Keratinocyte (primary cell): ENCODE data around the gene CCN6. TPM values are rescaled to one million over a fixed set of nuclear protein-coding genes. Genes with fewer than 3 reads are reported as not detected.
"Not testable (repeated sequence)": the region's sequence is repeated elsewhere in the genome, so short reads cannot be mapped to it uniquely, and the experiment has no call there.

Source experiments
- DNase-seq: peaks from one replicate; pipeline ENCODE4 v3.0.0-alpha.2; 2011; ENCODE audit warnings: low read depth, missing footprints, low spot score
- FAIRE-seq: peaks from 2 replicates; lab custom pipeline; 2011; peaks lifted over from hg19 to GRCh38; lab: Jason Lieb, UNC
- H2AFZ ChIP-seq: 2 replicates; pipeline ENCODE4 v1.6.0; 2012; ENCODE audit warnings: low read length, control low read depth, inconsistent platforms; ENCODE audit not compliant: control insufficient read depth
- H3K27ac ChIP-seq: 2 replicates; pipeline ENCODE4 v1.5.1; 2011; ENCODE audit warnings: low read length; ENCODE audit not compliant: control insufficient read depth, insufficient read depth
- H3K27me3 ChIP-seq: 3 replicates; pipeline ENCODE4 v1.6.0; 2011; ENCODE audit warnings: low read length; ENCODE audit not compliant: control insufficient read depth, insufficient read depth; ENCODE audit errors: extremely low read depth
- H3K36me3 ChIP-seq, 2 experiments: 2 replicates in 1 of 2; 3 replicates in 1 of 2; pipeline ENCODE4 v1.5.1; 2011; ENCODE audit warnings: low read length in 2 of 2, mild to moderate bottlenecking in 1 of 2; ENCODE audit not compliant: control insufficient read depth in 2 of 2, insufficient read depth in 2 of 2; ENCODE audit errors: extremely low read depth in 1 of 2
- H3K4me1 ChIP-seq: 3 replicates; pipeline ENCODE4 v1.5.1; 2011; ENCODE audit warnings: low read length; ENCODE audit not compliant: control insufficient read depth, insufficient read depth; ENCODE audit errors: extremely low read depth
- H3K4me2 ChIP-seq: 3 replicates; pipeline ENCODE4 v1.6.0; 2011; ENCODE audit warnings: low read depth, low read length; ENCODE audit not compliant: control insufficient read depth, insufficient read depth; ENCODE audit errors: extremely low read depth
- H3K4me3 ChIP-seq, 3 experiments: fragments of 200-600 bp in 1 of 3; sonication (generic) in 1 of 3; 2 replicates in 2 of 3; 3 replicates in 1 of 3; pipeline ENCODE4 v1.5.1; 2011 to 2016; ENCODE audit warnings: low read length in 3 of 3, mild to moderate bottlenecking in 3 of 3, control low read depth in 2 of 3, inconsistent platforms in 1 of 3, low read depth in 1 of 3, mixed read lengths in 1 of 3, mixed run types in 1 of 3, moderate library complexity in 1 of 3; ENCODE audit not compliant: control insufficient read depth in 2 of 3, insufficient read depth in 2 of 3; ENCODE audit errors: extremely low read depth in 1 of 3
- H3K79me2 ChIP-seq: 2 replicates; pipeline ENCODE4 v1.6.0; 2012; ENCODE audit warnings: low read length; ENCODE audit not compliant: control insufficient read depth, insufficient read depth
- H3K9ac ChIP-seq: 3 replicates; pipeline ENCODE4 v1.6.0; 2011; ENCODE audit warnings: low read length; ENCODE audit not compliant: control insufficient read depth, insufficient read depth; ENCODE audit errors: extremely low read depth
- H3K9me1 ChIP-seq: 3 replicates; pipeline ENCODE4 v1.6.0; 2011; ENCODE audit warnings: low read length; ENCODE audit not compliant: control insufficient read depth, insufficient read depth; ENCODE audit errors: extremely low read depth
- H3K9me3 ChIP-seq: 2 replicates; pipeline ENCODE4 v1.5.1; 2012; ENCODE audit warnings: low read depth, low read length; ENCODE audit not compliant: control insufficient read depth
- H4K20me1 ChIP-seq: 3 replicates; pipeline ENCODE4 v1.6.0; 2011; ENCODE audit warnings: low read length; ENCODE audit not compliant: control insufficient read depth, insufficient read depth; ENCODE audit errors: extremely low read depth
- CTCF ChIP-seq, 3 experiments: IDR thresholded peaks in 1 of 3; conservative IDR thresholded peaks in 1 of 3; optimal IDR thresholded peaks in 1 of 3; 2 replicates in 2 of 3; 3 replicates in 1 of 3; pipeline versions ENCODE3 to v1.5.1; 2011; ENCODE audit warnings: low read length in 3 of 3, mild to moderate bottlenecking in 3 of 3, moderate library complexity in 2 of 3, control low read depth in 1 of 3, inconsistent platforms in 1 of 3; ENCODE audit not compliant: insufficient read depth in 2 of 3; ENCODE audit errors: extremely low read depth in 1 of 3
- EZH2 ChIP-seq: IDR thresholded peaks from one replicate; pipeline ENCODE4 v1.6.1; 2012; ENCODE audit warnings: inconsistent platforms, mild to moderate bottlenecking, low read length, moderate library complexity
- dilution Hi-C: fragments of 300-500 bp; cut with MboI; formaldehyde crosslinking; loops from one replicate; pipeline ENCODE4 v1.7.0; 2020; ENCODE audit warnings: low sequenced_read_pairs; ENCODE audit not compliant: extremely low pct_ligation_motif_present
- polyA plus RNA-seq, 5 experiments: library from polyadenylated mRNA; depleted of rRNA in 3 of 5; stranded (reverse) in 3 of 5; stranded (forward) in 1 of 5; unstranded in 1 of 5; fragments of >200 nt; gene quantifications; 1 replicate in 1 of 5; 2 replicates in 3 of 5; 3 replicates in 1 of 5; pipeline versions ENCODE4 v1.2.1 to v1.2.3, GENCODE V29; 2011 to 2012; ENCODE audit warnings: missing spikeins in 2 of 5, low read depth in 1 of 5, low replicate concordance in 1 of 5

CCN6 gene
- polyA plus RNA-seq, 1 donor (not counting 4 experiments of a cell fraction or from before 2014, with no cell fraction given): 0.90 TPM

GRCh38 chr6:112044856-112045255, 9.0 kb upstream of the CCN6 start:
- H3K79me2 ChIP-seq: no peaks in the 10 kb centered on the region
- H3K27me3 ChIP-seq: no peaks in the 10 kb centered on the region
- H3K4me1 ChIP-seq: no peaks in the 10 kb centered on the region
- FAIRE-seq: no peak
- H3K4me3 ChIP-seq: no peak overlapping the region
- no peaks in the 10 kb centered on the region for H3K9me3 ChIP-seq
- H3K9ac ChIP-seq: no peak overlapping the region
- DNase-seq: no peak
- no peak overlapping the region for H2AFZ ChIP-seq
- no peak for TF ChIP-seq EZH2
- dilution Hi-C loops: no loop called here
- H3K9me1 ChIP-seq: no peaks in the 10 kb centered on the region
- no peaks in the 10 kb centered on the region for H4K20me1 ChIP-seq
- no peak overlapping the region for H3K4me2 ChIP-seq
- H3K27ac ChIP-seq: no peak overlapping the region
- no peaks in the 10 kb centered on the region for H3K36me3 ChIP-seq

- H3K36me3 ChIP-seq, H3K27ac ChIP-seq, DNase-seq, H3K4me3 ChIP-seq, H3K79me2 ChIP-seq, H3K9me1 ChIP-seq, H3K9ac ChIP-seq, H3K27me3 ChIP-seq, H2AFZ ChIP-seq, FAIRE-seq, H3K4me2 ChIP-seq, H3K9me3 ChIP-seq, H3K4me1 ChIP-seq, dilution Hi-C loops, H4K20me1 ChIP-seq: not testable (repeated sequence)
Measured at GRCh38 chr6:112047523-112047922, 6.4 kb upstream of the CCN6 start.

GRCh38 chr6:112049026-112049799, 4.7 kb upstream of the CCN6 start:
- no peak for DNase-seq
- no peak overlapping the region for H3K9ac ChIP-seq
- TF ChIP-seq EZH2: no peak
- TF ChIP-seq CTCF (optimal IDR thresholded peaks at IDR 0.05 in 1 of 3, IDR thresholded peaks at IDR 0.05 in 1 of 3, conservative IDR thresholded peaks at IDR 0.05 in 1 of 3; ENCODE audit: extremely low read depth in 1 of 3, insufficient read depth in 2 of 3, low read length in 3 of 3): no peak
- no peaks in the 10 kb centered on the region for H3K4me1 ChIP-seq
- H2AFZ ChIP-seq: no peak overlapping the region
- no peaks in the 10 kb centered on the region for H3K9me1 ChIP-seq
- no peak overlapping the region for H3K4me2 ChIP-seq
- H3K9me3 ChIP-seq: no peaks in the 10 kb centered on the region
- dilution Hi-C loops: no loop called here
- H3K79me2 ChIP-seq: no peaks in the 10 kb centered on the region
- H4K20me1 ChIP-seq: no peaks in the 10 kb centered on the region
- no peaks in the 10 kb centered on the region for H3K27me3 ChIP-seq
- no peak overlapping the region for H3K4me3 ChIP-seq
- FAIRE-seq: no peak
- H3K36me3 ChIP-seq: no peaks in the 10 kb centered on the region
- no peak overlapping the region for H3K27ac ChIP-seq
